Keratinocyte (primary cell): ENCODE results near the gene E2F6. TPM values are rescaled to one million over a fixed set of nuclear protein-coding genes. Genes with fewer than 3 reads are reported as not detected.

ENCODE experiments used
- DNase-seq: peaks from one replicate; pipeline ENCODE4 v3.0.0-alpha.2; 2011; ENCODE audit warnings: low read depth, missing footprints, low spot score
- FAIRE-seq: peaks from 2 replicates; lab custom pipeline; 2011; peaks lifted over from hg19 to GRCh38; lab: Jason Lieb, UNC
- H2AFZ ChIP-seq: 2 replicates; pipeline ENCODE4 v1.6.0; 2012; ENCODE audit warnings: low read length, control low read depth, inconsistent platforms; ENCODE audit not compliant: control insufficient read depth
- H3K27ac ChIP-seq: 2 replicates; pipeline ENCODE4 v1.5.1; 2011; ENCODE audit warnings: low read length; ENCODE audit not compliant: control insufficient read depth, insufficient read depth
- H3K27me3 ChIP-seq: 3 replicates; pipeline ENCODE4 v1.6.0; 2011; ENCODE audit warnings: low read length; ENCODE audit not compliant: control insufficient read depth, insufficient read depth; ENCODE audit errors: extremely low read depth
- H3K36me3 ChIP-seq, 2 experiments: 2 replicates in 1 of 2; 3 replicates in 1 of 2; pipeline ENCODE4 v1.5.1; 2011; ENCODE audit warnings: low read length in 2 of 2, mild to moderate bottlenecking in 1 of 2; ENCODE audit not compliant: control insufficient read depth in 2 of 2, insufficient read depth in 2 of 2; ENCODE audit errors: extremely low read depth in 1 of 2
- H3K4me1 ChIP-seq: 3 replicates; pipeline ENCODE4 v1.5.1; 2011; ENCODE audit warnings: low read length; ENCODE audit not compliant: control insufficient read depth, insufficient read depth; ENCODE audit errors: extremely low read depth
- H3K4me2 ChIP-seq: 3 replicates; pipeline ENCODE4 v1.6.0; 2011; ENCODE audit warnings: low read depth, low read length; ENCODE audit not compliant: control insufficient read depth, insufficient read depth; ENCODE audit errors: extremely low read depth
- H3K4me3 ChIP-seq, 3 experiments: fragments of 200-600 bp in 1 of 3; sonication (generic) in 1 of 3; 2 replicates in 2 of 3; 3 replicates in 1 of 3; pipeline ENCODE4 v1.5.1; 2011 to 2016; ENCODE audit warnings: low read length in 3 of 3, mild to moderate bottlenecking in 3 of 3, control low read depth in 2 of 3, inconsistent platforms in 1 of 3, low read depth in 1 of 3, mixed read lengths in 1 of 3, mixed run types in 1 of 3, moderate library complexity in 1 of 3; ENCODE audit not compliant: control insufficient read depth in 2 of 3, insufficient read depth in 2 of 3; ENCODE audit errors: extremely low read depth in 1 of 3
- H3K79me2 ChIP-seq: 2 replicates; pipeline ENCODE4 v1.6.0; 2012; ENCODE audit warnings: low read length; ENCODE audit not compliant: control insufficient read depth, insufficient read depth
- H3K9ac ChIP-seq: 3 replicates; pipeline ENCODE4 v1.6.0; 2011; ENCODE audit warnings: low read length; ENCODE audit not compliant: control insufficient read depth, insufficient read depth; ENCODE audit errors: extremely low read depth
- H3K9me1 ChIP-seq: 3 replicates; pipeline ENCODE4 v1.6.0; 2011; ENCODE audit warnings: low read length; ENCODE audit not compliant: control insufficient read depth, insufficient read depth; ENCODE audit errors: extremely low read depth
- H3K9me3 ChIP-seq: 2 replicates; pipeline ENCODE4 v1.5.1; 2012; ENCODE audit warnings: low read depth, low read length; ENCODE audit not compliant: control insufficient read depth
- H4K20me1 ChIP-seq: 3 replicates; pipeline ENCODE4 v1.6.0; 2011; ENCODE audit warnings: low read length; ENCODE audit not compliant: control insufficient read depth, insufficient read depth; ENCODE audit errors: extremely low read depth
- EZH2 ChIP-seq: IDR thresholded peaks from one replicate; pipeline ENCODE4 v1.6.1; 2012; ENCODE audit warnings: inconsistent platforms, mild to moderate bottlenecking, low read length, moderate library complexity
- dilution Hi-C: fragments of 300-500 bp; cut with MboI; formaldehyde crosslinking; loops from one replicate; pipeline ENCODE4 v1.7.0; 2020; ENCODE audit warnings: low sequenced_read_pairs; ENCODE audit not compliant: extremely low pct_ligation_motif_present
- polyA plus RNA-seq, 5 experiments: library from polyadenylated mRNA; depleted of rRNA in 3 of 5; stranded (reverse) in 3 of 5; stranded (forward) in 1 of 5; unstranded in 1 of 5; fragments of >200 nt; gene quantifications; 1 replicate in 1 of 5; 2 replicates in 3 of 5; 3 replicates in 1 of 5; pipeline versions ENCODE4 v1.2.1 to v1.2.3, GENCODE V29; 2011 to 2012; ENCODE audit warnings: missing spikeins in 2 of 5, low read depth in 1 of 5, low replicate concordance in 1 of 5
- TF ChIP-seq, protein P1 (sequence below), 3 experiments: IDR thresholded peaks in 1 of 3; conservative IDR thresholded peaks in 1 of 3; optimal IDR thresholded peaks in 1 of 3; 2 replicates in 2 of 3; 3 replicates in 1 of 3; pipeline versions ENCODE3 to v1.5.1; 2011; ENCODE audit warnings: low read length in 3 of 3, mild to moderate bottlenecking in 3 of 3, moderate library complexity in 2 of 3, control low read depth in 1 of 3, inconsistent platforms in 1 of 3; ENCODE audit not compliant: insufficient read depth in 2 of 3; ENCODE audit errors: extremely low read depth in 1 of 3

Gene E2F6
- polyA plus RNA-seq, 1 donor (not counting 4 experiments of a cell fraction or from before 2014, with no cell fraction given): 13.8 TPM

DNA sequence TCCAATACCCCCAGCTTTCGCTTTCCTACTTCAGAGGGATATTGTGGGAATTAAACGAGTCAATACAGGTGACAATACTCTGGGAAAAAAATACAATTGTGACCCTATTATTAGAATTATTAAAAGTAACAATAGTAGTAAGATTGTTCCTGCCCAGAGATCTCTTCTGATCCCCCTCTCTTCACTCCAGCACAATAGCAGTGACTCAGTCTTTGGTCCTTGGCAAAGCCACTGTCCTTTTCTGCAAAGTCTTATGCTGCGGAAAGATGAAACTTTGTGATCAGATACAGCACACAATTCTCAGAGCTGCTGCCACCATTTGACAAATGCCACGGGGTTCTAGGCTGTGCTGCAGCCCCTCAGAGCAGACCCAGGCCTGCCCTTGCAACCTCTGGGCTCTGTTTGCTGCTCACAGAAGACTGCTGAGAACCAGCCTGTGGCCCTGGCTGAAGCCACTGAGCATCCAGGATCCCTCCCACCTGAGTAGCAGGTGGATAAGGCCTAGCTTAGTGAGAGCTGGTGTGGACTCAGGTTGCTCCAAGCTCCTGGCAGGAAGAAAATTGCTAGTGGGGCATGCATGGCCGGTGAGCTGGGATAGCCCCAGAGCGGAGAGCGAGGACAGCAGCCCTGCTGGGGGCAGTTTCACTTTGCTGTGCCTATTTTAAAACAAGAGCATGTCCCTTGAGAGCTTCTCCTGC, 61.4 kb downstream of the E2F6 start:
- FAIRE-seq: no peak
- Histone ChIP-seq H3K9me3 (no peaks in the 10 kb centered on the region), H3K4me1 (no peaks in the 10 kb centered on the region), H3K36me3 (no peaks in the 10 kb centered on the region), H3K9ac (no peak overlapping the region), H3K4me2 (no peak overlapping the region), H3K79me2 (no peaks in the 10 kb centered on the region), H2AFZ (no peak overlapping the region), H3K27ac (no peak overlapping the region), H3K4me3 (no peak overlapping the region), H4K20me1 (no peaks in the 10 kb centered on the region), H3K27me3 (peaks cover 7% of the 10 kb centered on the region), H3K9me1 (no peaks in the 10 kb centered on the region)
- TF ChIP-seq, protein P1, sequence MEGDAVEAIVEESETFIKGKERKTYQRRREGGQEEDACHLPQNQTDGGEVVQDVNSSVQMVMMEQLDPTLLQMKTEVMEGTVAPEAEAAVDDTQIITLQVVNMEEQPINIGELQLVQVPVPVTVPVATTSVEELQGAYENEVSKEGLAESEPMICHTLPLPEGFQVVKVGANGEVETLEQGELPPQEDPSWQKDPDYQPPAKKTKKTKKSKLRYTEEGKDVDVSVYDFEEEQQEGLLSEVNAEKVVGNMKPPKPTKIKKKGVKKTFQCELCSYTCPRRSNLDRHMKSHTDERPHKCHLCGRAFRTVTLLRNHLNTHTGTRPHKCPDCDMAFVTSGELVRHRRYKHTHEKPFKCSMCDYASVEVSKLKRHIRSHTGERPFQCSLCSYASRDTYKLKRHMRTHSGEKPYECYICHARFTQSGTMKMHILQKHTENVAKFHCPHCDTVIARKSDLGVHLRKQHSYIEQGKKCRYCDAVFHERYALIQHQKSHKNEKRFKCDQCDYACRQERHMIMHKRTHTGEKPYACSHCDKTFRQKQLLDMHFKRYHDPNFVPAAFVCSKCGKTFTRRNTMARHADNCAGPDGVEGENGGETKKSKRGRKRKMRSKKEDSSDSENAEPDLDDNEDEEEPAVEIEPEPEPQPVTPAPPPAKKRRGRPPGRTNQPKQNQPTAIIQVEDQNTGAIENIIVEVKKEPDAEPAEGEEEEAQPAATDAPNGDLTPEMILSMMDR (optimal IDR thresholded peaks at IDR 0.05 in 1 of 3, IDR thresholded peaks at IDR 0.05 in 1 of 3, conservative IDR thresholded peaks at IDR 0.05 in 1 of 3; ENCODE audit: extremely low read depth in 1 of 3, insufficient read depth in 2 of 3, low read length in 3 of 3): no peak
- TF ChIP-seq EZH2: no peak
- dilution Hi-C loops: no loop called here
- DNase-seq: no peak

DNA sequence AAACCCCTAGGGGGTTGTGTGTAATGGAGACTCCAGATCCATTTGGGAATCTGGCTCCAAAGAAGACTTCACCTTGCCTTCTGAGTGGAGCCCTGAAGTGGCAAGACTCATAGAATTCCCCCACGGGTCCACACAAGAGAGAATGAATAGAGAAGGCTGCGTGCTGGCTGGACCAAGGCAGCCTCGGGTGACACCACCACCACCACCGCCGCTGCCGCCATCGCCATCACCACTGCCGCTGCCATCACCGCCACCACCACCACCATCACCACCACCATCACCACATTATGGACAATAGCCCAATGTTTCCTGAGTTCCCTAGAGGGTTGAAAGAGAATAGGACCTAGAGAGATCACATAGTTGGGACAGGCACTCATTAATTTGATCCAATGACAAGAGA, 63.5 kb downstream of the E2F6 start:
- Histone ChIP-seq H2AFZ (no peak overlapping the region), H3K27me3 (peaks cover 7% of the 10 kb centered on the region), H3K9me3 (no peaks in the 10 kb centered on the region), H3K9ac (no peak overlapping the region), H3K4me2 (no peak overlapping the region), H3K4me1 (no peaks in the 10 kb centered on the region), H3K27ac (no peak overlapping the region), H4K20me1 (no peaks in the 10 kb centered on the region), H3K9me1 (no peaks in the 10 kb centered on the region), H3K36me3 (no peaks in the 10 kb centered on the region), H3K4me3 (no peak overlapping the region), H3K79me2 (no peaks in the 10 kb centered on the region)
- FAIRE-seq: no peak
- TF ChIP-seq EZH2: no peak
- TF ChIP-seq, protein P1 (optimal IDR thresholded peaks at IDR 0.05 in 1 of 3, IDR thresholded peaks at IDR 0.05 in 1 of 3, conservative IDR thresholded peaks at IDR 0.05 in 1 of 3; ENCODE audit: extremely low read depth in 1 of 3, insufficient read depth in 2 of 3, low read length in 3 of 3): no peak
- DNase-seq: no peak
- dilution Hi-C loops: no loop called here
